HepG2 (cell line): ENCODE results near the gene ISCA1. TPM values are rescaled to one million over a fixed set of nuclear protein-coding genes. Genes with fewer than 3 reads are reported as not detected.

ENCODE experiments used
- ATAC-seq: fragments of 200-7000 bp; cut with Tn5 transposase; 3 replicates; pipeline ENCODE4 v1.9.1; 2020; ENCODE audit warnings: mild to moderate bottlenecking, moderate library complexity
- BruUV-seq: library from RNA; stranded (reverse); fragments of 400-500 nt; replicated peaks from 2 replicates; lab custom pipeline; 2021; lab: Mats Ljungman, UMichigan
- CTCF ChIA-PET: fragments of 300-600 bp; formaldehyde crosslinking; extraction: SDS; loops from one replicate; lab custom pipeline; 2021; ENCODE audit warnings: low total read pairs, inconsistent platforms, low intra/inter-chr PET ratio; lab: Yijun Ruan, JAX
- POLR2A ChIA-PET: fragments of 350-600 bp; sonication (Branson Sonifier 250); formaldehyde crosslinking; loops from one replicate; lab custom pipeline; 2020; ENCODE audit warnings: antibody characterized with exemption, inconsistent platforms; lab: Yijun Ruan, JAX
- DNase-seq: peaks from one replicate; pipeline ENCODE4 v3.0.0-alpha.2; 2015; ENCODE audit warnings: low spot score
- FAIRE-seq: peaks from 3 replicates; lab custom pipeline; 2011; peaks lifted over from hg19 to GRCh38; lab: Jason Lieb, UNC
- H2AFZ ChIP-seq: one replicate; pipeline ENCODE4 v1.6.1; 2011; ENCODE audit warnings: low read length, inconsistent platforms
- H3K27ac ChIP-seq: fragments of 300-600 bp; 3 replicates; pipeline ENCODE4 v1.8.0; 2011; ENCODE audit warnings: mixed run types, mild to moderate bottlenecking, mixed read lengths, low read length, inconsistent platforms; ENCODE audit not compliant: insufficient read depth; ENCODE audit errors: extremely low read length
- H3K27me3 ChIP-seq, 2 experiments: fragments of 200-600 bp in 1 of 2; 2 replicates in 1 of 2; 3 replicates in 1 of 2; pipeline versions ENCODE4 v1.6.0 to v1.8.0; 2011; ENCODE audit warnings: low read length in 2 of 2, mild to moderate bottlenecking in 2 of 2, moderate library complexity in 2 of 2, inconsistent platforms in 1 of 2; ENCODE audit not compliant: insufficient read depth in 2 of 2, control insufficient read depth in 1 of 2
- H3K36me3 ChIP-seq, 2 experiments: fragments of 200-600 bp in 1 of 2; replicated peaks in 1 of 2; 2 replicates in 1 of 2; 3 replicates in 1 of 2; pipeline versions ENCODE4 v1.5.1 to v1.8.0; 2011; ENCODE audit warnings: low read length in 2 of 2, inconsistent platforms in 1 of 2; ENCODE audit not compliant: insufficient read depth in 2 of 2, control insufficient read depth in 1 of 2
- H3K4me1 ChIP-seq: 2 replicates; pipeline ENCODE4 v1.5.1; 2012; ENCODE audit warnings: low read length, inconsistent platforms; ENCODE audit not compliant: insufficient read depth
- H3K4me2 ChIP-seq: 2 replicates; pipeline ENCODE4 v1.6.0; 2011; ENCODE audit warnings: low read depth, low read length, inconsistent platforms
- H3K4me3 ChIP-seq, 3 experiments: fragments of 200-600 bp in 1 of 3; sonication (generic), shearing (Covaris generic) in 1 of 3; replicated peaks in 1 of 3; 2 replicates each; pipeline ENCODE4 v1.5.1; 2011 to 2016; ENCODE audit warnings: low read length in 3 of 3, inconsistent platforms in 2 of 3, low read depth in 2 of 3, mild to moderate bottlenecking in 2 of 3, control low read depth in 1 of 3, mixed read lengths in 1 of 3; ENCODE audit not compliant: insufficient read depth in 1 of 3
- H3K79me2 ChIP-seq: one replicate; pipeline ENCODE4 v1.6.1; 2011; ENCODE audit warnings: low read length, inconsistent platforms; ENCODE audit not compliant: insufficient read depth
- H3K9ac ChIP-seq: 2 replicates; pipeline ENCODE4 v1.6.0; 2011; ENCODE audit warnings: mild to moderate bottlenecking, low read depth, low read length, inconsistent platforms; ENCODE audit not compliant: insufficient read depth
- H3K9me3 ChIP-seq: 2 replicates; pipeline ENCODE4 v1.5.1; 2012; ENCODE audit warnings: mild to moderate bottlenecking, low read length
- H4K20me1 ChIP-seq: 2 replicates; pipeline ENCODE4 v1.6.0; 2011; ENCODE audit warnings: inconsistent platforms, mild to moderate bottlenecking, low read length, moderate library complexity; ENCODE audit not compliant: insufficient read depth
- CENPBD1 ChIP-seq: sonication (generic); formaldehyde crosslinking; IDR thresholded peaks from 2 replicates; pipeline ENCODE4 v1.8.0; 2022; ENCODE audit warnings: missing genetic modification reagents, low read depth, mild to moderate bottlenecking, borderline replicate concordance
- CENPX ChIP-seq: sonication (generic); formaldehyde crosslinking; IDR thresholded peaks from 2 replicates; pipeline ENCODE4 v1.9.0; 2021; ENCODE audit warnings: mild to moderate bottlenecking, missing genetic modification reagents, moderate library complexity
- DNMT1 ChIP-seq: sonication (generic); formaldehyde crosslinking; IDR thresholded peaks from 2 replicates; pipeline ENCODE4 v1.5.1; 2020; ENCODE audit warnings: mild to moderate bottlenecking, missing genetic modification reagents
- FOXC1 ChIP-seq: sonication (generic); formaldehyde crosslinking; IDR thresholded peaks from 2 replicates; pipeline ENCODE4 v1.8.0; 2022; ENCODE audit warnings: mild to moderate bottlenecking, missing genetic modification reagents, borderline replicate concordance
- RARA ChIP-seq: IDR thresholded peaks from 2 replicates; pipeline ENCODE4 v1.6.1; 2016; ENCODE audit warnings: missing genetic modification reagents, missing compliant biosample characterization
- ZBTB33 ChIP-seq: sonication (generic); formaldehyde crosslinking; IDR thresholded peaks from 2 replicates; pipeline ENCODE4 v1.4.0; 2020; ENCODE audit warnings: missing genetic modification reagents
- ZFP1 ChIP-seq: IDR thresholded peaks from 2 replicates; pipeline ENCODE4 v1.6.1; 2016
- ZNF331 ChIP-seq: sonication (generic); formaldehyde crosslinking; IDR thresholded peaks from 2 replicates; pipeline ENCODE4 v1.4.0; 2020; ENCODE audit warnings: missing genetic modification reagents
- ZNF543 ChIP-seq: sonication (generic); formaldehyde crosslinking; IDR thresholded peaks from 2 replicates; pipeline ENCODE4 v1.4.0; 2020; ENCODE audit warnings: mild to moderate bottlenecking, missing genetic modification reagents
- ZNF678 ChIP-seq: sonication (generic); formaldehyde crosslinking; IDR thresholded peaks from 2 replicates; pipeline ENCODE4 v1.4.0; 2020; ENCODE audit warnings: mild to moderate bottlenecking, missing genetic modification reagents
- WGBS: methylation state at CpG from one replicate; pipeline ENCODE4 v1.1.6; 2017; ENCODE audit warnings: low lambda C conversion rate; 5-methylcytosine and 5-hydroxymethylcytosine counted together
- in situ Hi-C: cut with HindIII; loops from 2 replicates; pipeline ENCODE4 v1.10.0; 2017; ENCODE audit warnings: low pct_unique_long_range_greater_than_20kb; ENCODE audit not compliant: extremely low pct_ligation_motif_present
- intact Hi-C: fragments of 100-400 bp; cut with micrococcal nuclease; formaldehyde crosslinking; loops from one replicate; pipeline ENCODE4 v1.10.0; 2022; ENCODE audit not compliant: unreplicated experiment
- polyA plus RNA-seq, 8 experiments: library from polyadenylated mRNA; depleted of rRNA in 3 of 8; stranded (reverse) in 7 of 8; unstranded in 1 of 8; fragments of >200 nt; fragmentation: Illumina TruSeq in 4 of 8; extraction: Trizol in 4 of 8; gene quantifications; 2 replicates each; pipeline versions ENCODE4 v1.2.1 to v1.2.3, GENCODE V29; 2011 to 2016; ENCODE audit warnings: low read depth in 4 of 8, missing spikeins in 1 of 8, mixed read lengths in 1 of 8; ENCODE audit not compliant: insufficient read depth in 1 of 8
- total RNA-seq, 5 experiments: library from RNA; depleted of rRNA; stranded (reverse); fragments of >200 nt; fragmentation: Illumina TruSeq; extraction: Trizol; gene quantifications; 2 replicates each; pipeline ENCODE4 v1.2.3, GENCODE V29; 2016; ENCODE audit warnings: low read depth in 1 of 5
- TF ChIP-seq, protein P1 (sequence below): sonication (generic); formaldehyde crosslinking; IDR thresholded peaks from 2 replicates; pipeline ENCODE4 v1.8.1; 2023; ENCODE audit warnings: mild to moderate bottlenecking, missing genetic modification reagents
- TF ChIP-seq, protein P2 (sequence below): IDR thresholded peaks from 2 replicates; pipeline ENCODE4 v1.6.1; 2012; ENCODE audit warnings: low read depth, low read length, improper control_type of control experiment
- TF ChIP-seq, protein P3 (sequence below): IDR thresholded peaks from 2 replicates; pipeline ENCODE4 v1.6.1; 2016; ENCODE audit warnings: missing compliant biosample characterization, missing genetic modification reagents, borderline replicate concordance
- TF ChIP-seq, protein P4 (sequence below): sonication (generic); formaldehyde crosslinking; IDR thresholded peaks from 2 replicates; pipeline ENCODE4 v1.5.1; 2020; ENCODE audit warnings: missing genetic modification reagents, mild to moderate bottlenecking, borderline replicate concordance

Gene ISCA1
- total and polyA plus RNA-seq, 2 of the 13 experiments (the other 11 are each of a cell fraction or from before 2014, with no cell fraction given) = 29.2 to 40.9 TPM

DNA sequence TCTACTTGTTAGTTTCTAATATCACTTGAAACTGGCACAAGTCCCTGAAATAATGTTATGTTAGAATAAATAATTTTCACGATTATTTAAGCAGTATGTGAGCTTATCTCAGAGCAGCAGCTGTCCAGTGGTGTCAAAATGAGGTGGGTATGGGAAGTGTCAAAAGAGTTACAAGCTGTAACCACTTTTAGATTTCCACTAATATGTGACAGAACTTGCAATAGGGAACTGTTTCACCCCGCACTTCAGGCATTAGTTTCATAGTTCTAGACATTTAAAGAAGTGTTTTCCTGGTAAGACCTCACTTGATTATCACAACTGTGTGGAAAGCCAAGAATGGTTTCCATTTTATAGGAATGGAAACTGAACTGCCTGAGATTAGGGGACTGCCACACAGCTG is 2.9 kb upstream of the ISCA1 start:
- Histone ChIP-seq H3K79me2 (peaks cover 15% of the 10 kb centered on the region), H4K20me1 (no peaks in the 10 kb centered on the region; the same call in 1 of the 2 replicates), H3K4me1 (peaks cover 30% of the 10 kb centered on the region), H2AFZ (no peak overlapping the region), H3K27me3 (no peaks in the 10 kb centered on the region), H3K27ac (no peak overlapping the region), H3K9ac (no peak overlapping the region), H3K4me3 (no peak overlapping the region), H3K9me3 (no peaks in the 10 kb centered on the region), H3K36me3 (0 out of 5 replicates have a peak, but pooled peaks cover 0 to 2% of the 10 kb centered on the region in 2 experiments), H3K4me2 (no peak overlapping the region)
- intact Hi-C loops (loop anchor here (5.0 to 10.0 kb wide), 3 partner anchors 67 to 1037 kb away; partner anchors contain the start of gene TUT7), in situ Hi-C loops (loop anchor here (10.0 kb wide), 1 partner anchor 340 kb away; the partner anchor contains the start of gene NAA35)
- TF ChIP-seq FOXC1 (CRISPR knock-in tag) (no peak), RARA (CRISPR knock-in tag) (no peak), CENPX (CRISPR knock-in tag) (no peak), ZBTB33 (CRISPR knock-in tag) (no peak), DNMT1 (CRISPR knock-in tag) (no peak), CENPBD1 (CRISPR knock-in tag) (no peak), ZNF678 (CRISPR knock-in tag) (no peak), ZNF331 (no peak), ZNF543 (no peak), ZFP1 (CRISPR knock-in tag) (no peak)
- TF ChIP-seq, protein P1, sequence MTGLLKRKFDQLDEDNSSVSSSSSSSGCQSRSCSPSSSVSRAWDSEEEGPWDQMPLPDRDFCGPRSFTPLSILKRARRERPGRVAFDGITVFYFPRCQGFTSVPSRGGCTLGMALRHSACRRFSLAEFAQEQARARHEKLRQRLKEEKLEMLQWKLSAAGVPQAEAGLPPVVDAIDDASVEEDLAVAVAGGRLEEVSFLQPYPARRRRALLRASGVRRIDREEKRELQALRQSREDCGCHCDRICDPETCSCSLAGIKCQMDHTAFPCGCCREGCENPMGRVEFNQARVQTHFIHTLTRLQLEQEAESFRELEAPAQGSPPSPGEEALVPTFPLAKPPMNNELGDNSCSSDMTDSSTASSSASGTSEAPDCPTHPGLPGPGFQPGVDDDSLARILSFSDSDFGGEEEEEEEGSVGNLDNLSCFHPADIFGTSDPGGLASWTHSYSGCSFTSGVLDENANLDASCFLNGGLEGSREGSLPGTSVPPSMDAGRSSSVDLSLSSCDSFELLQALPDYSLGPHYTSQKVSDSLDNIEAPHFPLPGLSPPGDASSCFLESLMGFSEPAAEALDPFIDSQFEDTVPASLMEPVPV (CRISPR knock-in tag) = no peak
- TF ChIP-seq, protein P2, sequence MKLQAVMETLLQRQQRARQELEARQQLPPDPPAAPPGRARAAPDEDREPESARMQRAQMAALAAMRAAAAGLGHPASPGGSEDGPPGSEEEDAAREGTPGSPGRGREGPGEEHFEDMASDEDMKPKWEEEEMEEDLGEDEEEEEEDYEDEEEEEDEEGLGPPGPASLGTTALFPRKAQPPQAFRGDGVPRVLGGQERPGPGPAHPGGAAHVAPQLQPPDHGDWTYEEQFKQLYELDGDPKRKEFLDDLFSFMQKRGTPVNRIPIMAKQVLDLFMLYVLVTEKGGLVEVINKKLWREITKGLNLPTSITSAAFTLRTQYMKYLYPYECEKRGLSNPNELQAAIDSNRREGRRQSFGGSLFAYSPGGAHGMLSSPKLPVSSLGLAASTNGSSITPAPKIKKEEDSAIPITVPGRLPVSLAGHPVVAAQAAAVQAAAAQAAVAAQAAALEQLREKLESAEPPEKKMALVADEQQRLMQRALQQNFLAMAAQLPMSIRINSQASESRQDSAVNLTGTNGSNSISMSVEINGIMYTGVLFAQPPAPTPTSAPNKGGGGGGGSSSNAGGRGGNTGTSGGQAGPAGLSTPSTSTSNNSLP = no peak
- TF ChIP-seq, protein P3, sequence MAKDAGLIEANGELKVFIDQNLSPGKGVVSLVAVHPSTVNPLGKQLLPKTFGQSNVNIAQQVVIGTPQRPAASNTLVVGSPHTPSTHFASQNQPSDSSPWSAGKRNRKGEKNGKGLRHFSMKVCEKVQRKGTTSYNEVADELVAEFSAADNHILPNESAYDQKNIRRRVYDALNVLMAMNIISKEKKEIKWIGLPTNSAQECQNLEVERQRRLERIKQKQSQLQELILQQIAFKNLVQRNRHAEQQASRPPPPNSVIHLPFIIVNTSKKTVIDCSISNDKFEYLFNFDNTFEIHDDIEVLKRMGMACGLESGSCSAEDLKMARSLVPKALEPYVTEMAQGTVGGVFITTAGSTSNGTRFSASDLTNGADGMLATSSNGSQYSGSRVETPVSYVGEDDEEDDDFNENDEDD (CRISPR knock-in tag) = no peak
- TF ChIP-seq, protein P4, sequence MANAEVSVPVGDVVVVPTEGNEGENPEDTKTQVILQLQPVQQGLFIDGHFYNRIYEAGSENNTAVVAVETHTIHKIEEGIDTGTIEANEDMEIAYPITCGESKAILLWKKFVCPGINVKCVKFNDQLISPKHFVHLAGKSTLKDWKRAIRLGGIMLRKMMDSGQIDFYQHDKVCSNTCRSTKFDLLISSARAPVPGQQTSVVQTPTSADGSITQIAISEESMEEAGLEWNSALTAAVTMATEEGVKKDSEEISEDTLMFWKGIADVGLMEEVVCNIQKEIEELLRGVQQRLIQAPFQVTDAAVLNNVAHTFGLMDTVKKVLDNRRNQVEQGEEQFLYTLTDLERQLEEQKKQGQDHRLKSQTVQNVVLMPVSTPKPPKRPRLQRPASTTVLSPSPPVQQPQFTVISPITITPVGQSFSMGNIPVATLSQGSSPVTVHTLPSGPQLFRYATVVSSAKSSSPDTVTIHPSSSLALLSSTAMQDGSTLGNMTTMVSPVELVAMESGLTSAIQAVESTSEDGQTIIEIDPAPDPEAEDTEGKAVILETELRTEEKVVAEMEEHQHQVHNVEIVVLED (CRISPR knock-in tag) = no peak
- CTCF ChIA-PET = no interaction called here
- FAIRE-seq (no peak), ATAC-seq (no peak), DNase-seq (no peak)
- BruUV-seq = no TSS peak
- WGBS = 90% methylated on average over 2 of the region's 2 CpGs
- POLR2A ChIA-PET = no interaction called here
